Transverse colon (tissue), 4 donors: Measurements from ENCODE around the gene PRKCE. TPM values are rescaled to one million over a fixed set of nuclear protein-coding genes. Genes with fewer than 3 reads are reported as not detected.

ENCODE experiments used
- DNase-seq: peaks from one replicate; pipeline ENCODE4 v3.0.0-alpha.2; 2019
- H3K27ac ChIP-seq, 4 donors: fragments of 200-600 bp; sonication (generic); 2 replicates each; pipeline ENCODE4 v1.5.1; 2016 to 2018; ENCODE audit warnings: inconsistent platforms in 4 of 4
- H3K27me3 ChIP-seq: fragments of 200-600 bp; sonication (generic); 2 replicates; pipeline ENCODE4 v1.5.1; 2017; ENCODE audit warnings: inconsistent platforms
- H3K36me3 ChIP-seq, 4 donors: fragments of 200-600 bp; sonication (generic); 2 replicates each; pipeline ENCODE4 v1.5.1; 2017 to 2019; ENCODE audit warnings: inconsistent platforms in 4 of 4
- H3K4me1 ChIP-seq, 4 donors: fragments of 200-600 bp; sonication (generic); 2 replicates each; pipeline ENCODE4 v1.5.1; 2017 to 2020; ENCODE audit warnings: inconsistent platforms in 4 of 4
- H3K4me3 ChIP-seq, 4 donors: fragments of 200-600 bp; sonication (generic); 1 replicate in 1 of 4; 2 replicates in 3 of 4; pipeline versions ENCODE4 v1.5.1 to v1.6.1; 2017 to 2019; ENCODE audit warnings: inconsistent platforms in 4 of 4
- H3K9me3 ChIP-seq, 2 donors: fragments of 200-600 bp; sonication (generic); 2 replicates each; pipeline ENCODE4 v1.5.1; 2017 to 2019; ENCODE audit warnings: inconsistent platforms in 2 of 2
- CTCF ChIP-seq, 5 experiments: fragments of 200-600 bp in 3 of 5; fragments of 450-650 bp in 2 of 5; sonication (generic) in 3 of 5; IDR thresholded peaks; 1 replicate in 2 of 5; 2 replicates in 3 of 5; pipeline ENCODE4 v1.5.1; 2016 to 2017; ENCODE audit warnings: antibody characterized with exemption in 5 of 5, inconsistent platforms in 3 of 5, mild to moderate bottlenecking in 2 of 5, moderate library complexity in 1 of 5
- EP300 ChIP-seq: sonication (generic); formaldehyde crosslinking; IDR thresholded peaks from one replicate; pipeline ENCODE4 v1.6.1; 2017; ENCODE audit warnings: antibody characterized with exemption, low read depth
- POLR2A ChIP-seq: fragments of 450-650 bp; IDR thresholded peaks from one replicate; pipeline ENCODE4 v1.6.1; 2016; ENCODE audit warnings: antibody characterized with exemption, mild to moderate bottlenecking, moderate library complexity
- POLR2AphosphoS5 ChIP-seq, 3 donors: sonication (generic); formaldehyde crosslinking; IDR thresholded peaks; one replicate each; pipeline ENCODE4 v1.6.1; 2016; ENCODE audit warnings: antibody characterized with exemption in 3 of 3
- WGBS, 2 donors: methylation state at CpG; one replicate each; pipeline ENCODE4 v1.1.5; 2018; ENCODE audit warnings: low coverage in 1 of 2; 5-methylcytosine and 5-hydroxymethylcytosine counted together
- in situ Hi-C, 4 donors: fragments of 200-750 bp; cut with MboI; loops; one replicate each; pipeline versions ENCODE4 v1.15.0 to v1.15.1; 2017; ENCODE audit warnings: low sequenced_read_pairs in 3 of 4, low pct_ligation_motif_present in 1 of 4, low pct_unique_long_range_greater_than_20kb in 1 of 4
- intact Hi-C: fragments of 100-400 bp; cut with DNase I; formaldehyde crosslinking; loops from one replicate; pipeline ENCODE4 v1.15.1; 2023; ENCODE audit warnings: low total_unique reads
- total RNA-seq, 4 donors: library from RNA; depleted of rRNA; stranded (reverse); fragments of >200 nt; gene quantifications; one replicate each; pipeline ENCODE4 v1.1.0, GENCODE V29; 2016

The PRKCE gene
- total RNA-seq, 4 donors from 2014 or later: 8.6 to 20.6 (median 11.3) TPM

- Histone ChIP-seq H3K27me3 (no peaks in the 10 kb centered on the region), H3K4me1 (peaks cover 0 to 10% (median 3%) of the 10 kb centered on the region in 4 donors), H3K27ac (no peak overlapping the region), H3K4me3 (no peak overlapping the region), H3K36me3 (no peaks in the 10 kb centered on the region), H3K9me3 (no peaks in the 10 kb centered on the region)
- in situ Hi-C loops (no loop called here), intact Hi-C loops (no loop called here)
- 80 to 87% methylated on average over 3 of the region's 3 CpGs for WGBS, 2 donors
- TF ChIP-seq POLR2A (no peak), EP300 (no peak), POLR2AphosphoS5 (IDR thresholded peaks at IDR 0.05) (no peak), CTCF (IDR thresholded peaks at IDR 0.05) (no peak)
- no peak for DNase-seq
These were observed 257.7 kb downstream of the PRKCE start for GRCh38 chr2:45909171-45909565.

- Histone ChIP-seq H3K4me1 (peaks cover 0 to 9% (median 2%) of the 10 kb centered on the region in 4 donors), H3K27me3 (no peaks in the 10 kb centered on the region), H3K9me3 (no peaks in the 10 kb centered on the region), H3K36me3 (no peaks in the 10 kb centered on the region), H3K27ac (no peak overlapping the region), H3K4me3 (no peak overlapping the region)
- DNase-seq: no peak
- intact Hi-C loops: no loop called here
- TF ChIP-seq POLR2A (no peak), EP300 (no peak), CTCF (IDR thresholded peaks at IDR 0.05) (no peak), POLR2AphosphoS5 (IDR thresholded peaks at IDR 0.05) (no peak)
- 0 to 56% methylated on average over 1 to 5 of the region's 5 CpGs for WGBS, 2 donors
- in situ Hi-C loops: no loop called here
These were observed 258.3 kb downstream of the PRKCE start for GRCh38 chr2:45909677-45910191.

GRCh38 chr2:45910473-45911060 lies 259.1 kb downstream of the PRKCE start:
- intact Hi-C loops: no loop called here
- no peaks in the 10 kb centered on the region for H3K27me3 ChIP-seq
- H3K9me3 ChIP-seq: no peaks in the 10 kb centered on the region
- H3K4me3 ChIP-seq: no peak overlapping the region
- in situ Hi-C loops: no loop called here
- WGBS, 2 donors: 88 to 95% methylated on average over 1 to 7 of the region's 7 CpGs
- peaks cover 0 to 5% (median 0%) of the 10 kb centered on the region in 4 donors for H3K4me1 ChIP-seq
- no peak overlapping the region for H3K27ac ChIP-seq
- TF ChIP-seq CTCF (IDR thresholded peaks at IDR 0.05) (no peak), POLR2AphosphoS5 (IDR thresholded peaks at IDR 0.05) (no peak), POLR2A (no peak), EP300 (no peak)
- no peak for DNase-seq
- no peaks in the 10 kb centered on the region for H3K36me3 ChIP-seq

GRCh38 chr2:45911538-45911937 lies 260.1 kb downstream of the PRKCE start:
- Histone ChIP-seq H3K4me3 (no peak overlapping the region), H3K27ac (no peak overlapping the region), H3K36me3 (no peaks in the 10 kb centered on the region), H3K27me3 (no peaks in the 10 kb centered on the region), H3K4me1 (peaks cover 0 to 5% (median 0%) of the 10 kb centered on the region in 4 donors), H3K9me3 (no peaks in the 10 kb centered on the region)
- TF ChIP-seq POLR2AphosphoS5 (IDR thresholded peaks at IDR 0.05) (no peak), EP300 (no peak), CTCF (IDR thresholded peaks at IDR 0.05) (no peak), POLR2A (no peak)
- intact Hi-C loops: no loop called here
- in situ Hi-C loops: no loop called here
- WGBS, 2 donors: 86 to 90% methylated on average over 3 of the region's 3 CpGs
- DNase-seq: no peak
